GM23338 (cell line): ENCODE results near the gene ARID4A. TPM values are rescaled to one million over a fixed set of nuclear protein-coding genes. Genes with fewer than 3 reads are reported as not detected.

Experiments used
- ATAC-seq: fragments of 200-7000 bp; cut with Tn5 transposase; 3 replicates; pipeline ENCODE4 v1.9.1; 2020
- DNase-seq: peaks from one replicate; pipeline ENCODE4 v3.0.0-alpha.2; 2015; ENCODE audit warnings: low spot score
- H2AFZ ChIP-seq: fragments of 200-600 bp; sonication (generic); 2 replicates; pipeline ENCODE4 v1.8.0; 2016; ENCODE audit warnings: antibody characterized with exemption, mild to moderate bottlenecking, moderate library complexity
- H3F3A ChIP-seq: fragments of 200-600 bp; sonication (generic); replicated peaks from 2 replicates; pipeline ENCODE4 v1.8.0; 2017; ENCODE audit warnings: antibody characterized with exemption, mixed run types, low read depth
- H3K27ac ChIP-seq: fragments of 200-600 bp; sonication (generic); 2 replicates; pipeline ENCODE4 v1.6.1; 2016; ENCODE audit warnings: low read depth
- H3K27me3 ChIP-seq: fragments of 200-600 bp; sonication (generic); 2 replicates; pipeline ENCODE4 v1.8.0; 2016; ENCODE audit warnings: mild to moderate bottlenecking, mixed run types, moderate library complexity; ENCODE audit not compliant: insufficient read depth
- H3K36me3 ChIP-seq: fragments of 200-600 bp; sonication (generic); 2 replicates; pipeline ENCODE4 v1.8.0; 2016; ENCODE audit warnings: mild to moderate bottlenecking; ENCODE audit not compliant: insufficient read depth
- H3K4me1 ChIP-seq: fragments of 200-600 bp; sonication (generic); 2 replicates; pipeline ENCODE4 v1.8.0; 2016; ENCODE audit warnings: mild to moderate bottlenecking, moderate library complexity; ENCODE audit not compliant: insufficient read depth
- H3K4me2 ChIP-seq: fragments of 200-600 bp; sonication (generic); 2 replicates; pipeline ENCODE4 v1.7.1; 2017; ENCODE audit warnings: mixed run types
- H3K4me3 ChIP-seq: fragments of 200-600 bp; sonication (generic); 2 replicates; pipeline ENCODE4 v1.6.1; 2016; ENCODE audit warnings: mixed run types
- H3K79me2 ChIP-seq: fragments of 200-600 bp; sonication (generic); replicated peaks from 2 replicates; pipeline ENCODE4 v1.8.0; 2017; ENCODE audit warnings: mild to moderate bottlenecking; ENCODE audit not compliant: insufficient read depth
- H3K9me2 ChIP-seq: fragments of 200-600 bp; sonication (generic); 2 replicates; pipeline ENCODE4 v1.8.0; 2017; ENCODE audit not compliant: insufficient read depth
- H4K20me1 ChIP-seq: fragments of 200-600 bp; sonication (generic); replicated peaks from 2 replicates; pipeline ENCODE4 v1.8.0; 2017; ENCODE audit warnings: mild to moderate bottlenecking; ENCODE audit not compliant: insufficient read depth
- H3K27ac Mint-ChIP-seq: 2 replicates; pipeline ENCODE4 v1.8.0; 2020; ENCODE audit warnings: inconsistent platforms, mild to moderate bottlenecking, moderate library complexity, mixed read lengths
- H3K27me3 Mint-ChIP-seq: 3 replicates; pipeline ENCODE4 v1.8.0; 2022; ENCODE audit warnings: low read depth, mild to moderate bottlenecking, moderate library complexity, mixed read lengths, inconsistent platforms; ENCODE audit not compliant: insufficient read depth, poor library complexity
- H3K36me3 Mint-ChIP-seq: 3 replicates; pipeline ENCODE4 v1.8.0; 2021; ENCODE audit warnings: low read depth, mild to moderate bottlenecking, inconsistent platforms, moderate library complexity, mixed read lengths
- H3K4me1 Mint-ChIP-seq: 3 replicates; pipeline ENCODE4 v1.8.0; 2020; ENCODE audit warnings: mild to moderate bottlenecking, inconsistent platforms, mixed read lengths
- H3K4me3 Mint-ChIP-seq: 3 replicates; pipeline ENCODE4 v1.8.0; 2021; ENCODE audit warnings: moderate library complexity, mild to moderate bottlenecking, inconsistent platforms, mixed read lengths
- H3K9me3 Mint-ChIP-seq: 3 replicates; pipeline ENCODE4 v1.8.0; 2020; ENCODE audit warnings: moderate library complexity, mild to moderate bottlenecking, inconsistent platforms, mixed read lengths
- CREB1 ChIP-seq: fragments of 250-450 bp; sonication (Bioruptor Pico); IDR thresholded peaks from 2 replicates; pipeline ENCODE4 v1.5.0; 2020; ENCODE audit warnings: low read depth, mild to moderate bottlenecking, moderate library complexity
- ETS1 ChIP-seq: IDR thresholded peaks from 2 replicates; pipeline ENCODE4 v1.6.1; 2016; ENCODE audit warnings: antibody characterized with exemption
- EZH2 ChIP-seq: fragments of 200-600 bp; sonication (generic); IDR thresholded peaks from one replicate; pipeline ENCODE4 v1.8.0; 2017; ENCODE audit warnings: antibody characterized with exemption, mild to moderate bottlenecking, low read depth; ENCODE audit not compliant: unreplicated experiment
- JUNB ChIP-seq: IDR thresholded peaks from one replicate; pipeline ENCODE4 v1.6.1; 2016; ENCODE audit warnings: antibody characterized with exemption; ENCODE audit not compliant: unreplicated experiment
- NANOG ChIP-seq: IDR thresholded peaks from 2 replicates; pipeline ENCODE4 v1.6.1; 2016; ENCODE audit warnings: antibody characterized with exemption, borderline replicate concordance
- POLR2AphosphoS5 ChIP-seq: IDR thresholded peaks from 2 replicates; pipeline ENCODE4 v1.6.1; 2016; ENCODE audit warnings: antibody characterized with exemption, low read depth
- STAT1 ChIP-seq: IDR thresholded peaks from one replicate; pipeline ENCODE4 v1.6.1; 2016; ENCODE audit warnings: antibody characterized with exemption; ENCODE audit not compliant: unreplicated experiment
- ZNF114 ChIP-seq: fragments of 250-450 bp; sonication (Bioruptor Pico); IDR thresholded peaks from 2 replicates; pipeline ENCODE4 v1.5.0; 2020; ENCODE audit warnings: mild to moderate bottlenecking, moderate library complexity
- ZNF331 ChIP-seq: fragments of 250-450 bp; sonication (Bioruptor Pico); IDR thresholded peaks from 2 replicates; pipeline ENCODE4 v1.5.0; 2020; ENCODE audit warnings: low read depth, mild to moderate bottlenecking, moderate library complexity
- polyA plus RNA-seq: library from polyadenylated mRNA; unstranded; fragments of >200 nt; fragmentation: Nextera tagmentation; extraction: Ambion mirVana; gene quantifications from 2 replicates; pipeline ENCODE4 v1.2.1, GENCODE V29; 2016
- total RNA-seq: library from RNA; depleted of rRNA; stranded (reverse); fragments of >200 nt; shearing (Covaris generic); gene quantifications from 2 replicates; pipeline ENCODE4 v1.2.3, GENCODE V29; 2014
- TF ChIP-seq, protein P1 (sequence below), 2 experiments: fragments of 200-600 bp in 1 of 2; sonication (generic) in 1 of 2; conservative IDR thresholded peaks; 2 replicates each; pipeline versions ENCODE4 v1.5.1 to v1.6.1; 2016 to 2017; ENCODE audit warnings: antibody characterized with exemption in 2 of 2, low read depth in 2 of 2, mild to moderate bottlenecking in 2 of 2, moderate library complexity in 1 of 2
- TF ChIP-seq, protein P2 (sequence below): fragments of 250-450 bp; sonication (Bioruptor Pico); IDR thresholded peaks from 2 replicates; pipeline ENCODE4 v1.5.0; 2020; ENCODE audit warnings: mild to moderate bottlenecking, moderate library complexity

Gene ARID4A
- total and polyA plus RNA-seq, 2 experiments from 2014 or later, result 9.1 to 25.4 TPM

GRCh38 chr14:58278177-58278576, 20.2 kb upstream of the ARID4A start (continued):
- TF ChIP-seq CREB1 (CRISPR knock-in tag), result no peak
- TF ChIP-seq ZNF114 (CRISPR knock-in tag), result no peak
- TF ChIP-seq, protein P1, sequence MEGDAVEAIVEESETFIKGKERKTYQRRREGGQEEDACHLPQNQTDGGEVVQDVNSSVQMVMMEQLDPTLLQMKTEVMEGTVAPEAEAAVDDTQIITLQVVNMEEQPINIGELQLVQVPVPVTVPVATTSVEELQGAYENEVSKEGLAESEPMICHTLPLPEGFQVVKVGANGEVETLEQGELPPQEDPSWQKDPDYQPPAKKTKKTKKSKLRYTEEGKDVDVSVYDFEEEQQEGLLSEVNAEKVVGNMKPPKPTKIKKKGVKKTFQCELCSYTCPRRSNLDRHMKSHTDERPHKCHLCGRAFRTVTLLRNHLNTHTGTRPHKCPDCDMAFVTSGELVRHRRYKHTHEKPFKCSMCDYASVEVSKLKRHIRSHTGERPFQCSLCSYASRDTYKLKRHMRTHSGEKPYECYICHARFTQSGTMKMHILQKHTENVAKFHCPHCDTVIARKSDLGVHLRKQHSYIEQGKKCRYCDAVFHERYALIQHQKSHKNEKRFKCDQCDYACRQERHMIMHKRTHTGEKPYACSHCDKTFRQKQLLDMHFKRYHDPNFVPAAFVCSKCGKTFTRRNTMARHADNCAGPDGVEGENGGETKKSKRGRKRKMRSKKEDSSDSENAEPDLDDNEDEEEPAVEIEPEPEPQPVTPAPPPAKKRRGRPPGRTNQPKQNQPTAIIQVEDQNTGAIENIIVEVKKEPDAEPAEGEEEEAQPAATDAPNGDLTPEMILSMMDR (conservative IDR thresholded peaks at IDR 0.05; ENCODE audit: low read depth in 2 of 2), result no peak

DNA sequence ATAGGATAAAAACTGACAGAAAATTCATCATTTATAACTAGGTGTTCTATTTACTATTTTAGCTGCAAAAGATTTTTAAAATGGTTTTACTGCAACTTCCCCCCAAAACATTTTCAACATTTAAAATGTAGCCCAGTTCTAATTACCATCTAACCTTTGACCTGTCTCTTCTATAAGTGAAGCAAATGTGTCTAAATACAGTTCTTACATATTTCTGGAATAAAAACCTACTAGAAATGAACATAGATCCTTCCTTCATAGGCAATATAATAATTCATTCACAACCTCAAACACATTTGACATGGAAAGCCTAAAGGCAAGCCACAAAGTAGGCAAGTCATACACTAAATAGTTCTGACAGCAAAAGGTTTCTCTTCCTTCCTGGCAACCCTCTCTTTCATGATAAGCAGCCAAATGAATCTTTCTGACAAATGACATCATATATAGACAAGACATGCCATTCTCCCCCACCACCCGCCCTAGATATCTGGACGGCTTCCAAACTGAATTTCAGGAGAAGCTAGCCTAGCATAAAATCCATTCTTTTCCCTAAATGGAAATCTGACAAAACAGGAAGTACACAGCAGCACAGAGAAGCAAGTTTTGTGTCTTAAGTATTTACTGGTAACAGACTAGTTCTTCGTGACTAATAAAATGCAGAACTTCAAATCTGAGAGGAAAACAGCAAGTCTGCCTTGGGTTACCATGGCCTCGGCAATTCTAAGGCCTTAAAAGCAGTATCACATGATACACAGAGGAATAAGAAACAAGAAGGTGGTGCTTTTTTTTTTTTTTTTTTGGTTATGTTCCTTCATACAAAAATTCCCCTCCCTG, 17.2 kb upstream of the ARID4A start:
- peaks cover 22% of the 10 kb centered on the region for H3K36me3 ChIP-seq
- H4K20me1 ChIP-seq, result peaks cover 17% of the 10 kb centered on the region
- no peaks in the 10 kb centered on the region for H3F3A ChIP-seq
- no peak overlapping the region; the same call in 1 of the 2 replicates for H3K27ac ChIP-seq
- Mint-ChIP-seq H3K4me3 (no peak overlapping the region), H3K4me1 (no peaks in the 10 kb centered on the region), H3K27ac (peak overlapping the region; percentile 19; the same call in 1 of the 2 replicates), H3K36me3 (peaks cover 55% of the 10 kb centered on the region), H3K9me3 (no peaks in the 10 kb centered on the region), H3K27me3 (no peaks in the 10 kb centered on the region)
- H3K9me2 ChIP-seq, result no peaks in the 10 kb centered on the region
- no peak for TF ChIP-seq ZNF331 (CRISPR knock-in tag)
- TF ChIP-seq ETS1, result no peak
- TF ChIP-seq CREB1 (CRISPR knock-in tag), result no peak
- no peak for TF ChIP-seq STAT1
- TF ChIP-seq, protein P2, sequence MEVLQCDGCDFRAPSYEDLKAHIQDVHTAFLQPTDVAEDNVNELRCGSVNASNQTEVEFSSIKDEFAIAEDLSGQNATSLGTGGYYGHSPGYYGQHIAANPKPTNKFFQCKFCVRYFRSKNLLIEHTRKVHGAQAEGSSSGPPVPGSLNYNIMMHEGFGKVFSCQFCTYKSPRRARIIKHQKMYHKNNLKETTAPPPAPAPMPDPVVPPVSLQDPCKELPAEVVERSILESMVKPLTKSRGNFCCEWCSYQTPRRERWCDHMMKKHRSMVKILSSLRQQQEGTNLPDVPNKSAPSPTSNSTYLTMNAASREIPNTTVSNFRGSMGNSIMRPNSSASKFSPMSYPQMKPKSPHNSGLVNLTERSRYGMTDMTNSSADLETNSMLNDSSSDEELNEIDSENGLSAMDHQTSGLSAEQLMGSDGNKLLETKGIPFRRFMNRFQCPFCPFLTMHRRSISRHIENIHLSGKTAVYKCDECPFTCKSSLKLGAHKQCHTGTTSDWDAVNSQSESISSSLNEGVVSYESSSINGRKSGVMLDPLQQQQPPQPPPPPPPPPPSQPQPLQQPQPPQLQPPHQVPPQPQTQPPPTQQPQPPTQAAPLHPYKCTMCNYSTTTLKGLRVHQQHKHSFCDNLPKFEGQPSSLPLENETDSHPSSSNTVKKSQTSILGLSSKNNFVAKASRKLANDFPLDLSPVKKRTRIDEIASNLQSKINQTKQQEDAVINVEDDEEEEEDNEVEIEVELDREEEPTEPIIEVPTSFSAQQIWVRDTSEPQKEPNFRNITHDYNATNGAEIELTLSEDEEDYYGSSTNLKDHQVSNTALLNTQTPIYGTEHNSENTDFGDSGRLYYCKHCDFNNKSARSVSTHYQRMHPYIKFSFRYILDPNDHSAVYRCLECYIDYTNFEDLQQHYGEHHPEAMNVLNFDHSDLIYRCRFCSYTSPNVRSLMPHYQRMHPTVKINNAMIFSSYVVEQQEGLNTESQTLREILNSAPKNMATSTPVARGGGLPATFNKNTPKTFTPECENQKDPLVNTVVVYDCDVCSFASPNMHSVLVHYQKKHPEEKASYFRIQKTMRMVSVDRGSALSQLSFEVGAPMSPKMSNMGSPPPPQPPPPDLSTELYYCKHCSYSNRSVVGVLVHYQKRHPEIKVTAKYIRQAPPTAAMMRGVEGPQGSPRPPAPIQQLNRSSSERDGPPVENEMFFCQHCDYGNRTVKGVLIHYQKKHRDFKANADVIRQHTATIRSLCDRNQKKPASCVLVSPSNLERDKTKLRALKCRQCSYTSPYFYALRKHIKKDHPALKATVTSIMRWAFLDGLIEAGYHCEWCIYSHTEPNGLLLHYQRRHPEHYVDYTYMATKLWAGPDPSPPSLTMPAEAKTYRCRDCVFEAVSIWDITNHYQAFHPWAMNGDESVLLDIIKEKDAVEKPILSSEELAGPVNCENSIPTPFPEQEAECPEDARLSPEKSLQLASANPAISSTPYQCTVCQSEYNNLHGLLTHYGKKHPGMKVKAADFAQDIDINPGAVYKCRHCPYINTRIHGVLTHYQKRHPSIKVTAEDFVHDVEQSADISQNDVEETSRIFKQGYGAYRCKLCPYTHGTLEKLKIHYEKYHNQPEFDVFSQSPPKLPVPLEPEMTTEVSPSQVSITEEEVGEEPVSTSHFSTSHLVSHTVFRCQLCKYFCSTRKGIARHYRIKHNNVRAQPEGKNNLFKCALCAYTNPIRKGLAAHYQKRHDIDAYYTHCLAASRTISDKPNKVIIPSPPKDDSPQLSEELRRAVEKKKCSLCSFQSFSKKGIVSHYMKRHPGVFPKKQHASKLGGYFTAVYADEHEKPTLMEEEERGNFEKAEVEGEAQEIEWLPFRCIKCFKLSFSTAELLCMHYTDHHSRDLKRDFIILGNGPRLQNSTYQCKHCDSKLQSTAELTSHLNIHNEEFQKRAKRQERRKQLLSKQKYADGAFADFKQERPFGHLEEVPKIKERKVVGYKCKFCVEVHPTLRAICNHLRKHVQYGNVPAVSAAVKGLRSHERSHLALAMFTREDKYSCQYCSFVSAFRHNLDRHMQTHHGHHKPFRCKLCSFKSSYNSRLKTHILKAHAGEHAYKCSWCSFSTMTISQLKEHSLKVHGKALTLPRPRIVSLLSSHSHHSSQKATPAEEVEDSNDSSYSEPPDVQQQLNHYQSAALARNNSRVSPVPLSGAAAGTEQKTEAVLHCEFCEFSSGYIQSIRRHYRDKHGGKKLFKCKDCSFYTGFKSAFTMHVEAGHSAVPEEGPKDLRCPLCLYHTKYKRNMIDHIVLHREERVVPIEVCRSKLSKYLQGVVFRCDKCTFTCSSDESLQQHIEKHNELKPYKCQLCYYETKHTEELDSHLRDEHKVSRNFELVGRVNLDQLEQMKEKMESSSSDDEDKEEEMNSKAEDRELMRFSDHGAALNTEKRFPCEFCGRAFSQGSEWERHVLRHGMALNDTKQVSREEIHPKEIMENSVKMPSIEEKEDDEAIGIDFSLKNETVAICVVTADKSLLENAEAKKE (CRISPR knock-in tag), result no peak
- TF ChIP-seq POLR2AphosphoS5, result no peak
- no peak for TF ChIP-seq JUNB
- no peak for TF ChIP-seq NANOG
- TF ChIP-seq EZH2, result no peak
- no peak for TF ChIP-seq ZNF114 (CRISPR knock-in tag)
- TF ChIP-seq, protein P1 (conservative IDR thresholded peaks at IDR 0.05; ENCODE audit: low read depth in 2 of 2), result no peak
- ATAC-seq (no peak), DNase-seq (no peak)
- H3K4me1 ChIP-seq, result no peaks in the 10 kb centered on the region
- H3K79me2 ChIP-seq, result peaks cover 99% of the 10 kb centered on the region
- H3K4me3 ChIP-seq, result no peak overlapping the region
- no peak overlapping the region for H2AFZ ChIP-seq
- H3K4me2 ChIP-seq, result no peak overlapping the region
- H3K27me3 ChIP-seq, result no peaks in the 10 kb centered on the region
